ENCODE results near the gene OR2A14.
"Not testable (repeated sequence)": the region's sequence is repeated elsewhere in the genome, so short reads cannot be mapped to it uniquely, and the experiment has no call there.

OR2A14 gene

GRCh38 chr7:144137501-144137900 lies 14.5 kb downstream of the OR2A14 start:
- no peak for FAIRE-seq

DNA sequence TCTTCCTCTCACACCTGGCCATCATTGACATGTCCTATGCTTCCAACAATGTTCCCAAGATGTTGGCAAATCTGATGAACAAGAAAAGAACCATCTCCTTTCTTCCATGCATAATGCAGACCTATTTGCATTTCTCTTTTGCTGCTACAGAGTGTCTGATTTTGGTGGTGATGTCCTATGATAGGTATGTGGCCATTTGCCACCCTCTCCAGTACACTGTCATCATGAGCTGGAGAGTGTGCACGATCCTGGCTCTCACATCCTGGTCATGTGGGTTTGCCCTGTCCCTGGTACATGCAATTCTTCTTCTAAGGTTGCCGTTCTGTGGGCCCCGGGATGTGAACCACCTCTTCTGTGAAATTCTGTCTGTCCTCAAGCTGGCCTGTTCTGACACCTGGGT lies 19.2 kb downstream of the OR2A14 start:
- TF ChIP-seq POU2F2 (IDR thresholded peaks at IDR 0.05; ENCODE audit: low read depth, low read length) = no peak
- no peak for TF ChIP-seq PAX5 (IDR thresholded peaks at IDR 0.05; ENCODE audit: insufficient read depth, low read length, severe bottlenecking)
- no peak for TF ChIP-seq POLR2AphosphoS5 (IDR thresholded peaks at IDR 0.05; ENCODE audit: low read depth, low read length)
- no peak for TF ChIP-seq POLR2A (IDR thresholded peaks at IDR 0.05; ENCODE audit: low read depth, low read length)
- no peak for TF ChIP-seq SPI1 (IDR thresholded peaks at IDR 0.05; ENCODE audit: low read depth, low read length)
- no peak for TF ChIP-seq TAF1 (IDR thresholded peaks at IDR 0.05; ENCODE audit: low read depth, low read length)
- peak; percentile 5 for FAIRE-seq
- no peak for DNase-seq (ENCODE audit: insufficient read length, low spot score)

More at GRCh38 chr7:144137501-144137900, 14.5 kb downstream of the OR2A14 start:
- TF ChIP-seq PAX5 (IDR thresholded peaks at IDR 0.05; ENCODE audit: insufficient read depth, low read length, severe bottlenecking) = no peak
- DNase-seq (ENCODE audit: insufficient read length, low spot score) = no peak

DNA sequence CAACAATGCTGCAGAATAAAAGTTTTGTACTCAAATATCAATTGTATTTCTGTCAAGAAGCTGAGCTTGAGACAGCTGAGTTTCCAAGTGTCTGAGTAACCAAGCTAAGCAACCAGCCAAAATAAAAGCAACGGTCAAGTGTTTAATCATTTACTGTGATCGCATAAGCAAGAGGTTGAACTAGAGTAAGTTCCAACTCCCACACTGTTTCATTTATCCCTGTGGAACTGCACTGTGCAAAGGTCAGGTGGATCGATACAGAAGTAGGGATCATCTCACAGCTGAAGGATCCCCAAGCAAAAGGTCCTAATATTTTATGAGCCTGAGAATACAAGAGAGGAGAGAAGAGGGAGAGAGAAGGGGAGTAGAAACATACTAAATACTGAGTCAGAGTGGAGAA lies 21.4 kb downstream of the OR2A14 start:
- TF ChIP-seq POLR2AphosphoS5 (IDR thresholded peaks at IDR 0.05; ENCODE audit: low read depth, low read length) = no peak
- DNase-seq (ENCODE audit: insufficient read length, low spot score) (no peak), FAIRE-seq (no peak)

DNA sequence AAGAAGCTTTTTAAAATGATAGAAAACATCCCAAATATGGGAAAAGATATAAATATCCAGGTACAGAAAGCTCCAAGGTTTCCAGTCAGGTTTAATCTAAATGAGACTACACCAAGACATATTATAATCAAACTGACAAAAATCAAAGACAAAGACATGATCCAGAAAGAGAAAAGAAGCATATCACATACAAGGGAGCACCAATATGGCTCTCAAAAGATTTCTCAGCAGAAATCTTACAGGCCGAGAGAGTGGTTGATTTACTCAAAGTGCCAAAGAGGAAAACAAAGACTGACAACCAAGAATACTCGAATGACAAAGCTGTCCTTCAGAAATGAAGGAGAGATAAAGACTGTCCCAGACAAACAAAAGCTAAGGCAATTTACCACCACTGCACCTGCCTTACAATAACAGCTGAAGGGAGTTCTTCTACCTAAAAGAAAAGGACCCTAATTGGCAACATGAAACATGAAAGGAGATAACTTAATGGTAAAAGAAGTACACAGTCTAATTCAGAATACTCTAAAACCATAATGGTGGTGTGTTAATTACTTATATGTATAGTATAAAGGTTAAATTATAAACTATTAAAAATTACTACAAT lies 25.4 kb downstream of the OR2A14 start:
- TF ChIP-seq SPI1 (IDR thresholded peaks at IDR 0.05; ENCODE audit: low read depth, low read length) (no peak), POU2F2 (IDR thresholded peaks at IDR 0.05; ENCODE audit: low read depth, low read length) (no peak), POLR2A (IDR thresholded peaks at IDR 0.05; ENCODE audit: low read depth, low read length) (no peak), PAX5 (IDR thresholded peaks at IDR 0.05; ENCODE audit: insufficient read depth, low read length, severe bottlenecking) (no peak), POLR2AphosphoS5 (IDR thresholded peaks at IDR 0.05; ENCODE audit: low read depth, low read length) (no peak), TAF1 (IDR thresholded peaks at IDR 0.05; ENCODE audit: low read depth, low read length) (no peak)
- no peak for DNase-seq (ENCODE audit: insufficient read length, low spot score)

GRCh38 chr7:144158861-144159260 lies 35.9 kb downstream of the OR2A14 start:
- DNase-seq (ENCODE audit: insufficient read length, low spot score) = no peak
- TF ChIP-seq POLR2A (IDR thresholded peaks at IDR 0.05; ENCODE audit: low read depth, low read length) = no peak
- no peak for TF ChIP-seq POU2F2 (IDR thresholded peaks at IDR 0.05; ENCODE audit: low read depth, low read length)
- TF ChIP-seq SPI1 (IDR thresholded peaks at IDR 0.05; ENCODE audit: low read depth, low read length) = no peak
- no peak for TF ChIP-seq TAF1 (IDR thresholded peaks at IDR 0.05; ENCODE audit: low read depth, low read length)
- no peak for TF ChIP-seq PAX5 (IDR thresholded peaks at IDR 0.05; ENCODE audit: insufficient read depth, low read length, severe bottlenecking)
- no peak for TF ChIP-seq POLR2AphosphoS5 (IDR thresholded peaks at IDR 0.05; ENCODE audit: low read depth, low read length)
- FAIRE-seq = no peak

More for the DNA sequence above, 25.4 kb downstream of the OR2A14 start:
- FAIRE-seq = no peak

- DNase-seq (ENCODE audit: insufficient read length, low spot score) (no peak), FAIRE-seq (no peak)
- TF ChIP-seq SPI1 (IDR thresholded peaks at IDR 0.05; ENCODE audit: low read depth, low read length) = no peak
- TF ChIP-seq POU2F2 (IDR thresholded peaks at IDR 0.05; ENCODE audit: low read depth, low read length) = no peak
- no peak for TF ChIP-seq PAX5 (IDR thresholded peaks at IDR 0.05; ENCODE audit: insufficient read depth, low read length, severe bottlenecking)
- TF ChIP-seq TAF1 (IDR thresholded peaks at IDR 0.05; ENCODE audit: low read depth, low read length) = no peak
- TF ChIP-seq POLR2A (IDR thresholded peaks at IDR 0.05; ENCODE audit: low read depth, low read length) = no peak
- no peak for TF ChIP-seq POLR2AphosphoS5 (IDR thresholded peaks at IDR 0.05; ENCODE audit: low read depth, low read length)
Measured at GRCh38 chr7:144164784-144165183, 41.8 kb downstream of the OR2A14 start.

DNA sequence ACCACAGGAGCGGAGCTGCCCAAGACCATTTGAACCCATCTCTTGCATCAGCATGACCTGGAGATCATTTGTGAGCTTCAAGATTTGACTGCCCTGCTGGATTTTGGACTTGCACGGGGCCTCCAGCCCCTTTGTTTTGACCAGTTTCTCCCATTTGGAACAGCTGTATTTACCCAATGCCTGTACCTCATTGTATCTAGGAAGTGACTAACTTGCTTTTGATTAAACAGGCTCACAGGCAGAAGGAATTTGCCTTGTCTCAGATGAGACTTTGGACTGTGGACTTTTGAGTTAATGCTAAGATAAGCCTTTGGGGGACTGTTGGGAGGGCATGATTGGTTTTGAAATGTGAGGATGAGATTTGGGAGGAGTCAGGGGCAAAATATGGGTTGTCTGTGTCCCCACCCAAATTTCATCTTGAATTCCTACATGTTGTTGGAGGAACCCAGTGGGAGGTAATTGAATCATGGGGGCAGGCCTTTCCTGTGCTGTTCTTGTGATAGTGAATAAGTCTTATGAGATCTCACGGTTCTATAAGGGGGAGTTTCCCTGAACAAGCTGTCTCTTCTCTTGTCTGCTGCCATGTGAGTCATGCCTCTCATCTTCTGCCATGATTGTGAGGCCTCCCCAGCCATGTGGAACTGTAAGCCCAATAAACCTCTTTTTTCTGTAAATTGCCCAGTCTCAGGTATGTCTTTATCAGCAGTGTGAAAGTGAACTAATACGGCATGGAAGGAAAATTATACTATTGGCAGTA lies 48.8 kb downstream of the OR2A14 start:
- not testable (repeated sequence) for DNase-seq (ENCODE audit: insufficient read length, low spot score); FAIRE-seq

- TF ChIP-seq POLR2AphosphoS5 (IDR thresholded peaks at IDR 0.05; ENCODE audit: low read depth, low read length) (no peak), POLR2A (IDR thresholded peaks at IDR 0.05; ENCODE audit: low read depth, low read length) (no peak), SPI1 (IDR thresholded peaks at IDR 0.05; ENCODE audit: low read depth, low read length) (no peak), POU2F2 (IDR thresholded peaks at IDR 0.05; ENCODE audit: low read depth, low read length) (no peak)
- DNase-seq (ENCODE audit: insufficient read length, low spot score) = no peak
- FAIRE-seq = no peak
Measured at GRCh38 chr7:144174613-144175012, 51.6 kb downstream of the OR2A14 start.

GRCh38 chr7:144178380-144179164 lies 55.6 kb downstream of the OR2A14 start:
- peak; percentile 40 for FAIRE-seq
- DNase-seq (ENCODE audit: insufficient read length, low spot score) = not testable (repeated sequence)

DNA sequence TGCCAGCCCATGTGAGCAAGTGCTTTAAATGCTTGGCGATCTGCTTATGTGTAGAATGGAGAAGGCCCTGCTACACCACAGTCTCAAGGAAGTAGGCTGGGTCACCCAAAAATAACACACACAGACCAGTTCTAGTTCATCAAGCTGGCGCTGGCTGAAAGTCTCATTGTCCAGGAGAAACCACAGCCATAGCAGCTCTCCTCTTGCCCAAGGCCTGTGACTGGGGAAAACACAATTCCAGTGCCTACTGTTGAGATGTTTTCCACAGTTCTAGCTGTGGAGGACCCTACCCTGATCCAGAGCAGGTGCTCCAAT lies 56.1 kb downstream of the OR2A14 start:
- DNase-seq (ENCODE audit: insufficient read length, low spot score); FAIRE-seq: not testable (repeated sequence)

Measured in GM12891 (cell line).